ENCODE data around the gene PPP1R9B.

PPP1R9B gene

DNA sequence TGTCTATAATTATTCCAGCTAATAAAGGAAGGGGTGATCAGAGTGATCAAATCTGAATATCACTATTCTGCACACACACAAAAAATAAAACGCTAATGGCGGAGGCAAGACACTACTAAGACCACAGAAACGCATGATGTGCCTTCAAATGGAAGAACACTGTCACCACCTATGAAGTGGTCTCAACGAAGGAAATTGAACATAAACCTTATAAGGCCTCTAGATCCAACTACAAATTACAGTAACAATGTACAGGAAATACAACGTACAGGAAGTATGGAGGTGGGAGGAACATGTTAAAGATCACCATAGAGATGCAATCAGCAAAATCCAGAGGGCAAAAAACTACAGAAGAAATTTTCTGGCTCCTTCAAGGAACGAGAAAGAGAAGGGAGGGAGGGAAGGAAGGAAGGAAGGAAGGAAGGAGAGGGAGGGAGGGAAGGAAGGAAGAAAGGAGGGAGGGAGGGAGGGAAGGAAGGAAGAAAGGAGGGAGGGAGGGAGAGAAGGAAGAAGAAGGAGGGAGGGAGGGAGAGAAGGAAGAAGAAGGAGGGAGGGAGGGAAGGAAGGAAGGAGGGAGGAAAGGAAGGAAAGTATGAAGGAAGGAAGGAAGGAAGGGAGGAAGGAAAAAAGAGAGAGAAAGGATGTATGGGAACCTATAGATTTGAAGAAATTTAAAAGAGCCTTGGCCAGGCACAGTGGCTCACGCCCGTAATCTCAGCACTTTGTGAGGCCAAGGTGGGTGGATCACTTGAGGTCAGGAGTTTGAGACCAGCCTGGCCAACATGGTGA, 12.2 kb upstream of the PPP1R9B start:
- H3K27me3 ChIP-seq (ENCODE audit: insufficient read depth, insufficient read length): peaks cover 13% of the 10 kb centered on the region
- H3K4me3 ChIP-seq (ENCODE audit: insufficient read length, low read depth): no peak overlapping the region
- TF ChIP-seq YY1 (IDR thresholded peaks at IDR 0.05; ENCODE audit: insufficient read depth, insufficient read length) (no peak), ZNF274 (IDR thresholded peaks at IDR 0.05; ENCODE audit: low read depth, low read length) (no peak)
- no peaks in the 10 kb centered on the region for H3K9me3 ChIP-seq (ENCODE audit: insufficient read depth, low read length)
- H3K4me1 ChIP-seq (ENCODE audit: insufficient read depth, insufficient read length): peaks cover 26% of the 10 kb centered on the region
- DNase-seq (ENCODE audit: low read depth, low spot score): no peak
- no peak overlapping the region for H3K9ac ChIP-seq (ENCODE audit: insufficient read length, low read depth)
- H3K36me3 ChIP-seq (ENCODE audit: insufficient read depth, insufficient read length, low read length): no peaks in the 10 kb centered on the region

DNA sequence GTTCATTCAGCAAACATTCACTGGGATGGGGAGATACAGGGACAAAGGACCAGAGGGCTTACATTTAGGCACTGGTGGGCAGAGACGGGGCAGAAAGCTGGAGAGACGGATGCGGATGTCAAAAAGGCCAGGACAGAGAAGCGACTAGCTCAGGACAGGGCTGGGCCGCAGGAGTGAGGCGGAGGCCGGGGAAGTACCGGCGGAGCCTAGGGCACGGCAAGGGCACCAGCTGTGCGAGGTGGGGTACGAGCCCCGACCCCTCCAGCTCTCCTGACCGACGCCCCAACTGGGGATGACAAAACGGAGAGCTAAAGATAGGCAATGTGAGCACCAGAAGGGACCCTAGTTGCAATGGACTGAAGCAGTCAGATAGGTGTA, 11.4 kb upstream of the PPP1R9B start:
- peaks cover 21% of the 10 kb centered on the region for H3K4me1 ChIP-seq (ENCODE audit: insufficient read depth, insufficient read length)
- H3K4me3 ChIP-seq (ENCODE audit: insufficient read length, low read depth): peak overlapping the region; percentile 6
- H3K9ac ChIP-seq (ENCODE audit: insufficient read length, low read depth): peak overlapping the region; percentile 69
- TF ChIP-seq YY1 (IDR thresholded peaks at IDR 0.05; ENCODE audit: insufficient read depth, insufficient read length) (no peak), ZNF274 (IDR thresholded peaks at IDR 0.05; ENCODE audit: low read depth, low read length) (no peak), SUZ12 (IDR thresholded peaks at IDR 0.05; ENCODE audit: extremely low read depth, insufficient read depth, insufficient read length) (no peak)
- no peak for DNase-seq (ENCODE audit: low read depth, low spot score)
- H3K36me3 ChIP-seq (ENCODE audit: insufficient read depth, insufficient read length, low read length): no peaks in the 10 kb centered on the region
- no peaks in the 10 kb centered on the region for H3K9me3 ChIP-seq (ENCODE audit: insufficient read depth, low read length)
- peaks cover 13% of the 10 kb centered on the region for H3K27me3 ChIP-seq (ENCODE audit: insufficient read depth, insufficient read length)

DNA sequence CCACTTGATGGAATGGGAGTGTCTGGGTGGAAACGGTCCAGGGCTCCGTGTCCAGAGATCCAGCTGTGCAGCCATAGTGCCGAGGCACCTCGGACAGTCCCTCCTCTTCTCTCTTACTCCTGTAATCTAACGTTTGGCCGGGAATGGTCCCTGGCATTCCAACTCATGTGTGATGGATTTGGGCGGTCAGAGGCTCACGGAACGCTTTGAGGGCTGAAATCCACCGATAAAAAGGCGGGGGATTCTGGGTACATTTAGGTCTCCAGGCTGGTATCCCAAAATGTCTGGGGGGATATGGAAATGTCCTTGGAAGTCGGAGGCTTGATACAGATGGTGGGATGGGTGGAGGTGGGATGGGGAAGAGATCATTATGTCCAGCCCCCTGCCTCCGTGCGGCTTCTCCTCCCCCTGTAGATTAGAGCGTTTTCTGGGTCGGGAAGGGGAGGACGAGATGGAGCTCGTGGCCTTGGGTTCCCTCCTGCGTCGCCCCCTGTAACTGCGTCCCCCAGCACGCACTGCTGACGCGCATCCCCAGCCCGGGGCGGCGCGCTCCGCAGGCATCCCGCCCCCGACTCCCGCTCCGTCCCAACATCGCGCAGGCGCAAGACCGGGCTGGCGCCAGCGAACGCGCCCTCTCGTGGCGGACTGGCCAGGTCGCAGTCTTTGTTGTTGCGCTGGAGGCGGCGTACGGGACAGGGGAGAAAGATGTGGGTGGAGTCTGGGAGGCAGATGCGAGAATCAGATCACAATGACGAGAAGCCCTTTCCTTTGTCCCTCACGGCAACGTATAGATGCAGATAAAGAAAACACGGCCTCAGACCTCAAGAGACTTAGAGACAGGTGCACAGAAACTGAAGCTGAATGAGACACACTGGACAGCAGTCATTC, 10.8 kb upstream of the PPP1R9B start:
- DNase-seq (ENCODE audit: low read depth, low spot score): peak; percentile 84
- peak overlapping the region; percentile 78 for H3K9ac ChIP-seq (ENCODE audit: insufficient read length, low read depth)

DNA sequence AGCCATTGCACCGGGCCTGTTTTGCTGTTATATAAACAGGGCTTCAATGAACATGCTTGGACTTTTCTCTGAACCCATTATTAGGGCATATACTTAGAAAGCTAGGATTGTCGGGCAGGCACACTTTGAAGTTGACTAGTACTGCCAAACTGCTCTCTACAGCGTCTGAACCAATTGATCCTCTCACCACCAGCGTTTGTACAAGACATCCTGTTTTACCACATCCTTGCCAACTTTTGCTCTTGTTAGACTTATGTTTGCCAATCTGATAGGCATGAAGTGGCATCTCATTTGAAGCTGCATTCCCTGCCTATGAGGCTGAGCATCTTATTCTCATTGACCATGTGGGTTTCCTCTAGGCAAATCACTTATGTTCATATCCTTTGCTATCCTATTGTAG, 7.4 kb upstream of the PPP1R9B start:
- Histone ChIP-seq H3K9ac (ENCODE audit: insufficient read length, low read depth) (no peak overlapping the region), H3K27me3 (ENCODE audit: insufficient read depth, insufficient read length) (peaks cover 11% of the 10 kb centered on the region), H3K9me3 (ENCODE audit: insufficient read depth, low read length) (no peaks in the 10 kb centered on the region), H3K4me1 (ENCODE audit: insufficient read depth, insufficient read length) (peaks cover 19% of the 10 kb centered on the region), H3K4me3 (ENCODE audit: insufficient read length, low read depth) (no peak overlapping the region), H3K36me3 (ENCODE audit: insufficient read depth, insufficient read length, low read length) (no peaks in the 10 kb centered on the region)
- TF ChIP-seq SUZ12 (IDR thresholded peaks at IDR 0.05; ENCODE audit: extremely low read depth, insufficient read depth, insufficient read length): no peak
- no peak for TF ChIP-seq ZNF274 (IDR thresholded peaks at IDR 0.05; ENCODE audit: low read depth, low read length)
- no peak for TF ChIP-seq YY1 (IDR thresholded peaks at IDR 0.05; ENCODE audit: insufficient read depth, insufficient read length)
- no peak for DNase-seq (ENCODE audit: low read depth, low spot score)

More for the DNA sequence above, 10.8 kb upstream of the PPP1R9B start:
- peaks cover 17% of the 10 kb centered on the region for H3K4me1 ChIP-seq (ENCODE audit: insufficient read depth, insufficient read length)
- TF ChIP-seq SUZ12 (IDR thresholded peaks at IDR 0.05; ENCODE audit: extremely low read depth, insufficient read depth, insufficient read length): no peak
- no peak for TF ChIP-seq ZNF274 (IDR thresholded peaks at IDR 0.05; ENCODE audit: low read depth, low read length)
- H3K4me3 ChIP-seq (ENCODE audit: insufficient read length, low read depth): peak overlapping the region; percentile 45
- no peaks in the 10 kb centered on the region for H3K9me3 ChIP-seq (ENCODE audit: insufficient read depth, low read length)
- peaks cover 13% of the 10 kb centered on the region for H3K27me3 ChIP-seq (ENCODE audit: insufficient read depth, insufficient read length)
- no peaks in the 10 kb centered on the region for H3K36me3 ChIP-seq (ENCODE audit: insufficient read depth, insufficient read length, low read length)

DNA sequence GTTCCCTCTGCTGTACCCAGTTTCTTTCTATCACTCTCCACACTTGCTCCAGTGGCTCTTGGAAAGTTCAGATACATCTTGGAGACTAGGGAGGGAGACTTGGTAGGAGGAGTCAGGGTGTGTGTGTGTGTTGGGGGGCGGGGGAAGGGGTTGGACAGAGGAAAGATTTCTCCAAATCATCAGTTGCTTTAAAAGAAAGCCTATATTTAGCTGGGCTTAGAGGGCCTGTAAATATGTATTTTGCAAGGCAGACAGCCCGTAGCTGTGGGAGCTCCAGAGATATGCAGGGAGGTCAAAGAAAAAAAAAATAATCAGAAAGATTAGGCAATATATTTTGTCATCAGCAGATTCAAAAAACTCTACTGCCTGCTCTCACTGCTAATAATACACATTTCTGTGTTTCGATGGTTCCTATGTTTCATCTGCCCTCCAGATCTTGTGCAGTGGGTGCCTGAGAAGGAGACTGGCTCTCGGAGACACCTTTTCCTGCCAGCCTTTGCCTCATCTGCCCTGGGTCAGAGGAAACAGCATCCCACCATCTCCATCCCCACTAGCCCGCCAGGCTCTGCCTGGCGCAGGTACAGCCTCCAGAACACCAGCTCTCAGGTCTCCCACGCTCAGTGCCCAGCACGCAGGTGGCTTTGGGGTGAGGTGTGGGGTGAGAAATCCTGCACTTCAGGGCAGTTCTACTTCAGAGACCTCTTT, 4.8 kb upstream of the PPP1R9B start:
- Histone ChIP-seq H3K36me3 (ENCODE audit: insufficient read depth, insufficient read length, low read length) (no peaks in the 10 kb centered on the region), H3K9ac (ENCODE audit: insufficient read length, low read depth) (peak overlapping the region; percentile 25), H3K4me1 (ENCODE audit: insufficient read depth, insufficient read length) (peaks cover 15% of the 10 kb centered on the region), H3K4me3 (ENCODE audit: insufficient read length, low read depth) (no peak overlapping the region), H3K27me3 (ENCODE audit: insufficient read depth, insufficient read length) (no peaks in the 10 kb centered on the region), H3K9me3 (ENCODE audit: insufficient read depth, low read length) (no peaks in the 10 kb centered on the region)
- no peak for TF ChIP-seq ZNF274 (IDR thresholded peaks at IDR 0.05; ENCODE audit: low read depth, low read length)
- TF ChIP-seq YY1 (IDR thresholded peaks at IDR 0.05; ENCODE audit: insufficient read depth, insufficient read length): no peak
- DNase-seq (ENCODE audit: low read depth, low spot score): no peak

DNA sequence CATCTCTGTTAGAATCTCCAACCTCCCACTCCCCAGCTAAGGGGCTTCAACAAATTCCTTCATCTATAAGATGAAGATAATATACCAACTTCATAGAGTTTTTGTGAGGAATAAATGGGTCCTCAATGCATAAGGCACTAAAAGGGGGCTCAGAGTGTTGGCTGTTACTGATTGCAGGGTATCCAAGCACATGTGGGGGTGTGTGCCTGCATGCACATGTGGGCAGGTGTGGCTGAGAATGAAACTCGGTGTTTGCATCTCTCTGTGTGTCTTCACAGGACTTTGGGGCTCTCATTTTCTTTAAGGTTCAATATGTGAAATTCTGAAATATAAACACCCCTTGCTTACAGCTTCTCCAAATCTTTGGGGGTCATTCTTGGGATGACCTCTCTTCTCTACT, 4.1 kb upstream of the PPP1R9B start:
- no peaks in the 10 kb centered on the region for H3K27me3 ChIP-seq (ENCODE audit: insufficient read depth, insufficient read length)
- TF ChIP-seq ZNF274 (IDR thresholded peaks at IDR 0.05; ENCODE audit: low read depth, low read length) (no peak), SUZ12 (IDR thresholded peaks at IDR 0.05; ENCODE audit: extremely low read depth, insufficient read depth, insufficient read length) (no peak), YY1 (IDR thresholded peaks at IDR 0.05; ENCODE audit: insufficient read depth, insufficient read length) (no peak)
- H3K4me3 ChIP-seq (ENCODE audit: insufficient read length, low read depth): no peak overlapping the region
- H3K9me3 ChIP-seq (ENCODE audit: insufficient read depth, low read length): no peaks in the 10 kb centered on the region
- peak overlapping the region; percentile 8 for H3K9ac ChIP-seq (ENCODE audit: insufficient read length, low read depth)
- H3K4me1 ChIP-seq (ENCODE audit: insufficient read depth, insufficient read length): peaks cover 15% of the 10 kb centered on the region
- DNase-seq (ENCODE audit: low read depth, low spot score): no peak
- H3K36me3 ChIP-seq (ENCODE audit: insufficient read depth, insufficient read length, low read length): no peaks in the 10 kb centered on the region

All from NT2/D1 (cell line).